HepG2 (cell line): Measurements from ENCODE around the gene KRT7.

Experiments
- ATRX ChIP-seq: sonication (generic); formaldehyde crosslinking; IDR thresholded peaks from 2 replicates; pipeline ENCODE4 v1.4.0; 2020; ENCODE audit warnings: missing genetic modification reagents, borderline replicate concordance
- GTF3A ChIP-seq: sonication (generic); formaldehyde crosslinking; conservative IDR thresholded peaks from 2 replicates; pipeline ENCODE4 v1.4.0; 2020; ENCODE audit warnings: mild to moderate bottlenecking, missing genetic modification reagents
- NKX3-1 ChIP-seq: sonication (generic); formaldehyde crosslinking; IDR thresholded peaks from 2 replicates; pipeline ENCODE4 v1.5.0; 2020; ENCODE audit warnings: missing genetic modification reagents
- NR3C1 ChIP-seq: sonication (generic); formaldehyde crosslinking; IDR thresholded peaks from 2 replicates; pipeline ENCODE4 v1.4.0; 2020; ENCODE audit warnings: missing genetic modification reagents
- POLR2A ChIP-seq, 2 experiments: IDR thresholded peaks; 2 replicates each; pipeline ENCODE4 v1.6.1; 2011; ENCODE audit warnings: low read depth in 2 of 2, low read length in 2 of 2, mild to moderate bottlenecking in 1 of 2, moderate library complexity in 1 of 2; ENCODE audit not compliant: insufficient read depth in 1 of 2
- TBL1XR1 ChIP-seq: fragments of 150-350 bp; IDR thresholded peaks from 2 replicates; pipeline ENCODE4 v1.6.1; 2014; ENCODE audit warnings: borderline replicate concordance, low read length; ENCODE audit not compliant: partially characterized antibody
- ZFP36 ChIP-seq: fragments of 150-350 bp; IDR thresholded peaks from 2 replicates; pipeline ENCODE4 v1.6.1; 2018; ENCODE audit warnings: borderline replicate concordance, low read length, low read depth; ENCODE audit not compliant: partially characterized antibody
- ZNF205 ChIP-seq: IDR thresholded peaks from 2 replicates; pipeline ENCODE4 v1.6.1; 2018; ENCODE audit warnings: missing biosample characterization, missing genetic modification reagents
- TF ChIP-seq, protein P1 (sequence below): sonication (generic); formaldehyde crosslinking; conservative IDR thresholded peaks from 2 replicates; pipeline ENCODE4 v1.8.0; 2022; ENCODE audit warnings: missing genetic modification reagents
- TF ChIP-seq, protein P2 (sequence below): sonication (generic); formaldehyde crosslinking; conservative IDR thresholded peaks from 2 replicates; pipeline ENCODE4 v1.4.0; 2020; ENCODE audit warnings: missing genetic modification reagents
- TF ChIP-seq, protein P3 (sequence below): sonication (generic); formaldehyde crosslinking; IDR thresholded peaks from 2 replicates; pipeline ENCODE4 v1.4.0; 2020; ENCODE audit warnings: mild to moderate bottlenecking, missing genetic modification reagents, borderline replicate concordance

DNA sequence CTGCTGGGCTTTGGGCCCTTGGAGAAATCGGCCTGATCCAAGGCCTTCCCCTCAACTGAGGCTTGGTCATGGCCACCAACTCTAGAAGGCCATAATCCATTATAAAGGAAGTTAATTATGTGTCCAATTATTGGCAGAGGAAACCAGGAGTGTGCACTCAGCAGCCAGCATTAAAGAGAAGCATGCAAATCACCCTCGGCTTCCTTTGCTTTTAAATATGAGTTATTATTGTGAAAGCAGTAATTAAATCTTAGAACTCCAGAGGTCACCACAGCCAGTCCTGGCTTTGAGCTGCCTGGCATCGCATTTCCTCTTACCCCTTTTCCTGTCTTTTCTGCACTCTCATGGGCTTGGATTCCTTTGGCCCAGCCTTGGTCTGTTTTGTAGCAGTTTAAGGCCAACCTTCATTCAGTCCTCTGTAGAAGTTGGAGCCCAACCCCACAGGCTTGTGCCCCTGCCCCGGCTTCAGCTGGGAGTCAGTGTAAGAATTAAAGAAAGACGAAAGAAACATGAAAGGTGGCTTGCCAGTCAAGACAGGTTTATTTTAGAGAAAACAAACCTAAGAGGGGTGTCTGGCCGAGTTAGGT, 26.7 kb downstream of the KRT7 start:
- TF ChIP-seq, protein P1, sequence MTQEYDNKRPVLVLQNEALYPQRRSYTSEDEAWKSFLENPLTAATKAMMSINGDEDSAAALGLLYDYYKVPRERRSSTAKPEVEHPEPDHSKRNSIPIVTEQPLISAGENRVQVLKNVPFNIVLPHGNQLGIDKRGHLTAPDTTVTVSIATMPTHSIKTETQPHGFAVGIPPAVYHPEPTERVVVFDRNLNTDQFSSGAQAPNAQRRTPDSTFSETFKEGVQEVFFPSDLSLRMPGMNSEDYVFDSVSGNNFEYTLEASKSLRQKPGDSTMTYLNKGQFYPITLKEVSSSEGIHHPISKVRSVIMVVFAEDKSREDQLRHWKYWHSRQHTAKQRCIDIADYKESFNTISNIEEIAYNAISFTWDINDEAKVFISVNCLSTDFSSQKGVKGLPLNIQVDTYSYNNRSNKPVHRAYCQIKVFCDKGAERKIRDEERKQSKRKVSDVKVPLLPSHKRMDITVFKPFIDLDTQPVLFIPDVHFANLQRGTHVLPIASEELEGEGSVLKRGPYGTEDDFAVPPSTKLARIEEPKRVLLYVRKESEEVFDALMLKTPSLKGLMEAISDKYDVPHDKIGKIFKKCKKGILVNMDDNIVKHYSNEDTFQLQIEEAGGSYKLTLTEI (CRISPR knock-in tag): no peak
- no peak for TF ChIP-seq POLR2A (IDR thresholded peaks at IDR 0.05; ENCODE audit: insufficient read depth in 1 of 2, low read depth in 2 of 2, low read length in 2 of 2)
- TF ChIP-seq ATRX (CRISPR knock-in tag): no peak
- TF ChIP-seq, protein P2, sequence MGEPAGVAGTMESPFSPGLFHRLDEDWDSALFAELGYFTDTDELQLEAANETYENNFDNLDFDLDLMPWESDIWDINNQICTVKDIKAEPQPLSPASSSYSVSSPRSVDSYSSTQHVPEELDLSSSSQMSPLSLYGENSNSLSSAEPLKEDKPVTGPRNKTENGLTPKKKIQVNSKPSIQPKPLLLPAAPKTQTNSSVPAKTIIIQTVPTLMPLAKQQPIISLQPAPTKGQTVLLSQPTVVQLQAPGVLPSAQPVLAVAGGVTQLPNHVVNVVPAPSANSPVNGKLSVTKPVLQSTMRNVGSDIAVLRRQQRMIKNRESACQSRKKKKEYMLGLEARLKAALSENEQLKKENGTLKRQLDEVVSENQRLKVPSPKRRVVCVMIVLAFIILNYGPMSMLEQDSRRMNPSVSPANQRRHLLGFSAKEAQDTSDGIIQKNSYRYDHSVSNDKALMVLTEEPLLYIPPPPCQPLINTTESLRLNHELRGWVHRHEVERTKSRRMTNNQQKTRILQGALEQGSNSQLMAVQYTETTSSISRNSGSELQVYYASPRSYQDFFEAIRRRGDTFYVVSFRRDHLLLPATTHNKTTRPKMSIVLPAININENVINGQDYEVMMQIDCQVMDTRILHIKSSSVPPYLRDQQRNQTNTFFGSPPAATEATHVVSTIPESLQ (CRISPR knock-in tag): no peak
- no peak for TF ChIP-seq TBL1XR1
- TF ChIP-seq ZFP36: no peak
- no peak for TF ChIP-seq NR3C1 (CRISPR knock-in tag)
- TF ChIP-seq GTF3A: no peak
- TF ChIP-seq ZNF205: no peak
- no peak for TF ChIP-seq NKX3-1
- TF ChIP-seq, protein P3, sequence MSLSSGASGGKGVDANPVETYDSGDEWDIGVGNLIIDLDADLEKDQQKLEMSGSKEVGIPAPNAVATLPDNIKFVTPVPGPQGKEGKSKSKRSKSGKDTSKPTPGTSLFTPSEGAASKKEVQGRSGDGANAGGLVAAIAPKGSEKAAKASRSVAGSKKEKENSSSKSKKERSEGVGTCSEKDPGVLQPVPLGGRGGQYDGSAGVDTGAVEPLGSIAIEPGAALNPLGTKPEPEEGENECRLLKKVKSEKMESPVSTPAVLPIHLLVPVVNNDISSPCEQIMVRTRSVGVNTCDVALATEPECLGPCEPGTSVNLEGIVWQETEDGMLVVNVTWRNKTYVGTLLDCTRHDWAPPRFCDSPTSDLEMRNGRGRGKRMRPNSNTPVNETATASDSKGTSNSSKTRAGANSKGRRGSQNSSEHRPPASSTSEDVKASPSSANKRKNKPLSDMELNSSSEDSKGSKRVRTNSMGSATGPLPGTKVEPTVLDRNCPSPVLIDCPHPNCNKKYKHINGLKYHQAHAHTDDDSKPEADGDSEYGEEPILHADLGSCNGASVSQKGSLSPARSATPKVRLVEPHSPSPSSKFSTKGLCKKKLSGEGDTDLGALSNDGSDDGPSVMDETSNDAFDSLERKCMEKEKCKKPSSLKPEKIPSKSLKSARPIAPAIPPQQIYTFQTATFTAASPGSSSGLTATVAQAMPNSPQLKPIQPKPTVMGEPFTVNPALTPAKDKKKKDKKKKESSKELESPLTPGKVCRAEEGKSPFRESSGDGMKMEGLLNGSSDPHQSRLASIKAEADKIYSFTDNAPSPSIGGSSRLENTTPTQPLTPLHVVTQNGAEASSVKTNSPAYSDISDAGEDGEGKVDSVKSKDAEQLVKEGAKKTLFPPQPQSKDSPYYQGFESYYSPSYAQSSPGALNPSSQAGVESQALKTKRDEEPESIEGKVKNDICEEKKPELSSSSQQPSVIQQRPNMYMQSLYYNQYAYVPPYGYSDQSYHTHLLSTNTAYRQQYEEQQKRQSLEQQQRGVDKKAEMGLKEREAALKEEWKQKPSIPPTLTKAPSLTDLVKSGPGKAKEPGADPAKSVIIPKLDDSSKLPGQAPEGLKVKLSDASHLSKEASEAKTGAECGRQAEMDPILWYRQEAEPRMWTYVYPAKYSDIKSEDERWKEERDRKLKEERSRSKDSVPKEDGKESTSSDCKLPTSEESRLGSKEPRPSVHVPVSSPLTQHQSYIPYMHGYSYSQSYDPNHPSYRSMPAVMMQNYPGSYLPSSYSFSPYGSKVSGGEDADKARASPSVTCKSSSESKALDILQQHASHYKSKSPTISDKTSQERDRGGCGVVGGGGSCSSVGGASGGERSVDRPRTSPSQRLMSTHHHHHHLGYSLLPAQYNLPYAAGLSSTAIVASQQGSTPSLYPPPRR (CRISPR knock-in tag): no peak
